ENCODE results near the gene CSF3. TPM values are rescaled to one million over a fixed set of nuclear protein-coding genes. Genes with fewer than 3 reads are reported as not detected.

Gene CSF3, protein sequence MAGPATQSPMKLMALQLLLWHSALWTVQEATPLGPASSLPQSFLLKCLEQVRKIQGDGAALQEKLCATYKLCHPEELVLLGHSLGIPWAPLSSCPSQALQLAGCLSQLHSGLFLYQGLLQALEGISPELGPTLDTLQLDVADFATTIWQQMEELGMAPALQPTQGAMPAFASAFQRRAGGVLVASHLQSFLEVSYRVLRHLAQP
- total RNA-seq: not detected

DNA sequence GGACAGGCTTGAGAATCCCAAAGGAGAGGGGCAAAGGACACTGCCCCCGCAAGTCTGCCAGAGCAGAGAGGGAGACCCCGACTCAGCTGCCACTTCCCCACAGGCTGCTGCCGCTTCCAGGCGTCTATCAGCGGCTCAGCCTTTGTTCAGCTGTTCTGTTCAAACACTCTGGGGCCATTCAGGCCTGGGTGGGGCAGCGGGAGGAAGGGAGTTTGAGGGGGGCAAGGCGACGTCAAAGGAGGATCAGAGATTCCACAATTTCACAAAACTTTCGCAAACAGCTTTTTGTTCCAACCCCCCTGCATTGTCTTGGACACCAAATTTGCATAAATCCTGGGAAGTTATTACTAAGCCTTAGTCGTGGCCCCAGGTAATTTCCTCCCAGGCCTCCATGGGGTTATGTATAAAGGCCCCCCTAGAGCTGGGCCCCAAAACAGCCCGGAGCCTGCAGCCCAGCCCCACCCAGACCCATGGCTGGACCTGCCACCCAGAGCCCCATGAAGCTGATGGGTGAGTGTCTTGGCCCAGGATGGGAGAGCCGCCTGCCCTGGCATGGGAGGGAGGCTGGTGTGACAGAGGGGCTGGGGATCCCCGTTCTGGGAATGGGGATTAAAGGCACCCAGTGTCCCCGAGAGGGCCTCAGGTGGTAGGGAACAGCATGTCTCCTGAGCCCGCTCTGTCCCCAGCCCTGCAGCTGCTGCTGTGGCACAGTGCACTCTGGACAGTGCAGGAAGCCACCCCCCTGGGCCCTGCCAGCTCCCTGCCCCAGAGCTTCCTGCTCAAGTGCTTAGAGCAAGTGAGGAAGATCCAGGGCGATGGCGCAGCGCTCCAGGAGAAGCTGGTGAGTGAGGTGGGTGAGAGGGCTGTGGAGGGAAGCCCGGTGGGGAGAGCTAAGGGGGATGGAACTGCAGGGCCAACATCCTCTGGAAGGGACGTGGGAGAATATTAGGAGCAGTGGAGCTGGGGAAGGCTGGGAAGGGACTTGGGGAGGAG, at the start of gene CSF3:
CSF3 (plus strand) TSS at position 436 of the 993 bp plus-strand sequence; CDS start at position 471, 35 bp downstream.
- H3K4me1 ChIP-seq: peaks cover 6 to 25% of the 10 kb centered on the region in 2 donors
- TF ChIP-seq, protein P1, sequence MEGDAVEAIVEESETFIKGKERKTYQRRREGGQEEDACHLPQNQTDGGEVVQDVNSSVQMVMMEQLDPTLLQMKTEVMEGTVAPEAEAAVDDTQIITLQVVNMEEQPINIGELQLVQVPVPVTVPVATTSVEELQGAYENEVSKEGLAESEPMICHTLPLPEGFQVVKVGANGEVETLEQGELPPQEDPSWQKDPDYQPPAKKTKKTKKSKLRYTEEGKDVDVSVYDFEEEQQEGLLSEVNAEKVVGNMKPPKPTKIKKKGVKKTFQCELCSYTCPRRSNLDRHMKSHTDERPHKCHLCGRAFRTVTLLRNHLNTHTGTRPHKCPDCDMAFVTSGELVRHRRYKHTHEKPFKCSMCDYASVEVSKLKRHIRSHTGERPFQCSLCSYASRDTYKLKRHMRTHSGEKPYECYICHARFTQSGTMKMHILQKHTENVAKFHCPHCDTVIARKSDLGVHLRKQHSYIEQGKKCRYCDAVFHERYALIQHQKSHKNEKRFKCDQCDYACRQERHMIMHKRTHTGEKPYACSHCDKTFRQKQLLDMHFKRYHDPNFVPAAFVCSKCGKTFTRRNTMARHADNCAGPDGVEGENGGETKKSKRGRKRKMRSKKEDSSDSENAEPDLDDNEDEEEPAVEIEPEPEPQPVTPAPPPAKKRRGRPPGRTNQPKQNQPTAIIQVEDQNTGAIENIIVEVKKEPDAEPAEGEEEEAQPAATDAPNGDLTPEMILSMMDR (IDR thresholded peaks at IDR 0.05): no peak
- TF ChIP-seq POLR2A (IDR thresholded peaks at IDR 0.05): no peak
- H3K27ac ChIP-seq: peak within 1 kb of the TSS in 1 of 3 donors; percentile 36
- H3K4me3 ChIP-seq (replicated peaks in 1 of 3): no peak within 1 kb of the TSS
- no peak for DNase-seq
- 71% methylated on average over 14 to 20 of the region's 20 CpGs for WGBS, 2 donors
- no peaks in the 10 kb centered on the region for H3K9me3 ChIP-seq
- intact Hi-C loops (cut with DNase I): loop anchor here (5.0 to 10.0 kb wide), 2 partner anchors 70 to 152 kb away; no protein-coding TSS in a partner anchor
- H3K27me3 ChIP-seq: no peaks in the 10 kb centered on the region
- peaks cover 0 to 6% of the 10 kb centered on the region in 2 donors for H3K36me3 ChIP-seq

DNA sequence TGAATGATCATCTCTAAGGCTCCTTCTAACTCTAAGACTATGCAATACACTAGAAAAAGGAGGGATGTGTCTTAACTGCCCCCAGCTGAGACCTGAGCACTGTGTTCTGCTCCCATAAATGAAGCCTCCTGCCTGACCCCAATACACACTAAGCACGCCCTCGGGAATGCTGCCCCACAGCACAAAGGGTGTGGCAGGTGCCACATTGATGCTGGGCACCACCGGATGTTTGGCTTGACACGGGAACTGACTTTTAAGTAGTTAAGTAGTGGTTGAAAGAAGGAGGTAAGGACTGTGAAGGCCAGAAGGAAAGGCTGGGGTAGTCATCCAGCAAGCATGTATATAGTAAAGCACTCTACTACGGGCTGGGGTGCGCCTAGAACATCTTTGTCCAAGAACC, 48.5 kb upstream of the CSF3 start:
- no peak overlapping the region for H3K27ac ChIP-seq
- WGBS, 2 donors: 65 to 77% methylated on average over 6 of the region's 6 CpGs
- DNase-seq: no peak

DNA sequence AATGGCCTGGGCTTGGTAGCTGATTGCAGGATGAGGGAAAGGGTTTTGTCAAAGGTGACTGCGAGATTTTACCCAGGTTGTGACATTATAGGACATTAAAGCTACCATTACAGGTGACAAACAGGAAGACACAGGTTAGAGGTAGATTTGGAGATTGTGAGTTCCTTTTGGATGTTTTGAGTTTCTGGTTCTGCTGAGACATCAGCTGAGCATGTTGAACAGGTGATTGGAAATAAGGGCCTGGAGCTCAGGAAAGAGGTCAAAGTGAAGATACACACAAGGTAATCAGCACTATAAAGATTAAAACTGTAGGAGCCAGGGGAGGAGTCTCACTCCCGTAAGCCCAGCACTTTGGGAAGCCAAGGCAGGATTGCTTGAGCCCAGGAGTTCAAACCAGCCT, 46.5 kb upstream of the CSF3 start:
- H3K27me3 ChIP-seq: no peaks in the 10 kb centered on the region
- H3K4me3 ChIP-seq (replicated peaks in 1 of 3): no peak overlapping the region
- no peaks in the 10 kb centered on the region for H3K9me3 ChIP-seq
- no peaks in the 10 kb centered on the region for H3K4me1 ChIP-seq
- no peak overlapping the region for H3K27ac ChIP-seq
- no peak for DNase-seq
- no peaks in the 10 kb centered on the region for H3K36me3 ChIP-seq
- intact Hi-C loops (cut with DNase I): no loop called here
- TF ChIP-seq POLR2A (IDR thresholded peaks at IDR 0.05): no peak
- TF ChIP-seq, protein P1 (IDR thresholded peaks at IDR 0.05): no peak
- WGBS, 2 donors: 80 to 84% methylated on average over 2 of the region's 2 CpGs

More for the DNA sequence above, 48.5 kb upstream of the CSF3 start:
- Histone ChIP-seq H3K4me1 (no peaks in the 10 kb centered on the region), H3K27me3 (no peaks in the 10 kb centered on the region), H3K36me3 (no peaks in the 10 kb centered on the region), H3K9me3 (no peaks in the 10 kb centered on the region), H3K4me3 (replicated peaks in 1 of 3) (no peak overlapping the region)
- intact Hi-C loops (cut with DNase I): no loop called here
- TF ChIP-seq POLR2A (IDR thresholded peaks at IDR 0.05): no peak
- TF ChIP-seq, protein P1 (IDR thresholded peaks at IDR 0.05): no peak

DNA sequence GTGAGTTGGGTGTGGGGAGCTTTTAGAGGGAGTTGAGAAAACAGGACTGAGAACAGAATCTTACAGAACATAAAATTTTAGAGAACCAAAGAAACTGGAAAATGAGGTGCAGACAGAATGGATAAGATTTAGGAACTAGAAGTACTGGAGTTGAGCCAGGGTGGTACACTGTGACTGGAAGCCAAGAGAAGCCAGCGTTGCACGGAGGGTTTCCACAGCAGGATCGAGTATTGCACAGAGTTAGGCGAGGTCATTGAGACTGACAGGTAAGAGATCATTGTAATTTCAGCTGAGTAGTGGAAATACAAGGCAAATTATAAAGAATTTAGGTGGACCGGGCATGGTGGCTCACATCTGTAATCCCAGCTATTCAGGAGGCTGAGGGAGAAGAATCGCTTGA, 45.9 kb upstream of the CSF3 start:
- Histone ChIP-seq H3K27ac (no peak overlapping the region), H3K4me3 (replicated peaks in 1 of 3) (no peak overlapping the region), H3K9me3 (no peaks in the 10 kb centered on the region), H3K27me3 (no peaks in the 10 kb centered on the region), H3K36me3 (no peaks in the 10 kb centered on the region), H3K4me1 (no peaks in the 10 kb centered on the region)
- DNase-seq: no peak
- 68 to 70% methylated on average over 6 of the region's 6 CpGs for WGBS, 2 donors
- TF ChIP-seq, protein P1 (IDR thresholded peaks at IDR 0.05): no peak
- no peak for TF ChIP-seq POLR2A (IDR thresholded peaks at IDR 0.05)
- intact Hi-C loops (cut with DNase I): no loop called here

Data from thyroid gland (tissue), 4 donors.